K562 (cell line): ENCODE results near the gene ABHD16A.

Experiments used
- BHLHE40 ChIP-seq: IDR thresholded peaks from 2 replicates; pipeline ENCODE4 v1.6.1; 2011; ENCODE audit warnings: low read length, improper control_type of control experiment
- FOXO4 ChIP-seq: fragments of 450-650 bp; formaldehyde crosslinking; IDR thresholded peaks from 2 replicates; pipeline ENCODE4 v1.4.0; 2020; ENCODE audit warnings: mild to moderate bottlenecking, moderate library complexity
- GATAD2A ChIP-seq: fragments of 450-650 bp; IDR thresholded peaks from 2 replicates; pipeline ENCODE4 v1.6.1; 2017
- HDGF ChIP-seq: fragments of 450-650 bp; IDR thresholded peaks from 2 replicates; pipeline ENCODE4 v1.6.1; 2016
- NFE2L1 ChIP-seq: fragments of 450-650 bp; IDR thresholded peaks from 2 replicates; pipeline ENCODE4 v1.6.1; 2016; ENCODE audit warnings: missing genetic modification characterization, low read depth, mild to moderate bottlenecking, missing compliant biosample characterization, moderate library complexity, borderline replicate concordance
- RFX1 ChIP-seq: fragments of 450-650 bp; IDR thresholded peaks from 2 replicates; pipeline ENCODE4 v1.6.1; 2016; ENCODE audit warnings: mild to moderate bottlenecking, moderate library complexity
- TAF1 ChIP-seq: IDR thresholded peaks from 2 replicates; pipeline ENCODE4 v1.6.1; 2011; ENCODE audit warnings: mild to moderate bottlenecking, low read length, moderate library complexity; ENCODE audit not compliant: insufficient read depth, control insufficient read depth, severe bottlenecking; ENCODE audit errors: extremely low read depth
- ZNF239 ChIP-seq: fragments of 250-450 bp; sonication (Bioruptor Pico); IDR thresholded peaks from 2 replicates; pipeline ENCODE4 v1.4.0; 2020; ENCODE audit warnings: mild to moderate bottlenecking
- ZNF311 ChIP-seq: fragments of 250-450 bp; sonication (Bioruptor Pico); IDR thresholded peaks from 2 replicates; pipeline ENCODE4 v1.4.0; 2020; ENCODE audit warnings: mild to moderate bottlenecking, moderate library complexity
- TF ChIP-seq, protein P1 (sequence below), 3 experiments: IDR thresholded peaks in 2 of 3; conservative IDR thresholded peaks in 1 of 3; 2 replicates each; pipeline ENCODE4 v1.5.1; 2011 to 2012; ENCODE audit warnings: low read length in 3 of 3, mild to moderate bottlenecking in 3 of 3, control low read depth in 2 of 3, improper control_type of control experiment in 1 of 3, inconsistent platforms in 1 of 3, low read depth in 1 of 3, mixed read lengths in 1 of 3, moderate library complexity in 1 of 3; ENCODE audit not compliant: insufficient read depth in 2 of 3
- TF ChIP-seq, protein P2 (sequence below): sonication (generic); formaldehyde crosslinking; IDR thresholded peaks from 2 replicates; pipeline ENCODE4 v1.8.0; 2023; ENCODE audit warnings: mild to moderate bottlenecking, missing genetic modification reagents
- TF ChIP-seq, protein P3 (sequence below): sonication (generic); formaldehyde crosslinking; IDR thresholded peaks from 2 replicates; pipeline ENCODE4 v1.8.1; 2023; ENCODE audit warnings: missing genetic modification reagents, mild to moderate bottlenecking, borderline replicate concordance

DNA sequence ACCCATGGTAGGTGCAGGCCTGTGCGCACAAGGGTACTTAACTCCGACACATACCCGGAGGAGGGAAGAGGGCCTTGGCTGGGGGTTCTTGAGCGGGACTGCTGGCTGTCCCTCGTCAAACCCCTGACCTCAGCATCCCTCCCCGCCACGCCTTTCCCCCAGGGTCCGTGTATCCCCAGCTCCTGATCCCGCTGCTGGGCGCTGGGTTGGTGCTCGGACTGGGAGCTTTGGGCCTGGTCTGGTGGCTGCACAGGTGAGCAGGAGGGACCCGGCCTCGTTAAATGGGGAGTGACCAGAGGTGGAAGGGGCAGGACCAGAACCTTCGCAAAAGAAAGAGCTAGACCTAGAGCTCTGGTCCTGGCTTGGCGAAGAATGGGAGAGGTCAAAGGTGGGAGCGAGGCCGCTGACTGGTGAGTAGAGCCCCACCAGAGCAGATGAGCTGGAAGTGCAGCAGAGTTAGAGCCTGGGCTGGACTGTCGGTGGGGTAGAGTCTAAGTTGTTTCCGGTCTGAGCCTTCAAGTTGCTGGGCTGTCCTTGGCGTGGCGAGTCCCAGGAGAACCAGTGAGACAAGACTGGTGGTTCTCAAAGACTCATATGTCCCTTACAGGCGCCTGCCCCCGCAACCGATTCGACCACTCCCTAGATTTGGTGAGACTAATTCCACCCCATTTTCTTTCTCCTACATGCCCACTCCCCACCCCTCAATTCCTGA, 21.0 kb upstream of the ABHD16A start:
- TF ChIP-seq GATAD2A (no peak), RFX1 (no peak), ZNF311 (no peak), TAF1 (no peak), ZNF239 (CRISPR knock-in tag) (no peak), BHLHE40 (no peak), NFE2L1 (tag) (no peak), HDGF (no peak), FOXO4 (CRISPR knock-in tag) (no peak)
- TF ChIP-seq, protein P1, sequence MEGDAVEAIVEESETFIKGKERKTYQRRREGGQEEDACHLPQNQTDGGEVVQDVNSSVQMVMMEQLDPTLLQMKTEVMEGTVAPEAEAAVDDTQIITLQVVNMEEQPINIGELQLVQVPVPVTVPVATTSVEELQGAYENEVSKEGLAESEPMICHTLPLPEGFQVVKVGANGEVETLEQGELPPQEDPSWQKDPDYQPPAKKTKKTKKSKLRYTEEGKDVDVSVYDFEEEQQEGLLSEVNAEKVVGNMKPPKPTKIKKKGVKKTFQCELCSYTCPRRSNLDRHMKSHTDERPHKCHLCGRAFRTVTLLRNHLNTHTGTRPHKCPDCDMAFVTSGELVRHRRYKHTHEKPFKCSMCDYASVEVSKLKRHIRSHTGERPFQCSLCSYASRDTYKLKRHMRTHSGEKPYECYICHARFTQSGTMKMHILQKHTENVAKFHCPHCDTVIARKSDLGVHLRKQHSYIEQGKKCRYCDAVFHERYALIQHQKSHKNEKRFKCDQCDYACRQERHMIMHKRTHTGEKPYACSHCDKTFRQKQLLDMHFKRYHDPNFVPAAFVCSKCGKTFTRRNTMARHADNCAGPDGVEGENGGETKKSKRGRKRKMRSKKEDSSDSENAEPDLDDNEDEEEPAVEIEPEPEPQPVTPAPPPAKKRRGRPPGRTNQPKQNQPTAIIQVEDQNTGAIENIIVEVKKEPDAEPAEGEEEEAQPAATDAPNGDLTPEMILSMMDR (IDR thresholded peaks at IDR 0.05 in 2 of 3, conservative IDR thresholded peaks at IDR 0.05 in 1 of 3; ENCODE audit: insufficient read depth in 2 of 3, low read depth in 1 of 3, low read length in 3 of 3): no peak
- TF ChIP-seq, protein P2, sequence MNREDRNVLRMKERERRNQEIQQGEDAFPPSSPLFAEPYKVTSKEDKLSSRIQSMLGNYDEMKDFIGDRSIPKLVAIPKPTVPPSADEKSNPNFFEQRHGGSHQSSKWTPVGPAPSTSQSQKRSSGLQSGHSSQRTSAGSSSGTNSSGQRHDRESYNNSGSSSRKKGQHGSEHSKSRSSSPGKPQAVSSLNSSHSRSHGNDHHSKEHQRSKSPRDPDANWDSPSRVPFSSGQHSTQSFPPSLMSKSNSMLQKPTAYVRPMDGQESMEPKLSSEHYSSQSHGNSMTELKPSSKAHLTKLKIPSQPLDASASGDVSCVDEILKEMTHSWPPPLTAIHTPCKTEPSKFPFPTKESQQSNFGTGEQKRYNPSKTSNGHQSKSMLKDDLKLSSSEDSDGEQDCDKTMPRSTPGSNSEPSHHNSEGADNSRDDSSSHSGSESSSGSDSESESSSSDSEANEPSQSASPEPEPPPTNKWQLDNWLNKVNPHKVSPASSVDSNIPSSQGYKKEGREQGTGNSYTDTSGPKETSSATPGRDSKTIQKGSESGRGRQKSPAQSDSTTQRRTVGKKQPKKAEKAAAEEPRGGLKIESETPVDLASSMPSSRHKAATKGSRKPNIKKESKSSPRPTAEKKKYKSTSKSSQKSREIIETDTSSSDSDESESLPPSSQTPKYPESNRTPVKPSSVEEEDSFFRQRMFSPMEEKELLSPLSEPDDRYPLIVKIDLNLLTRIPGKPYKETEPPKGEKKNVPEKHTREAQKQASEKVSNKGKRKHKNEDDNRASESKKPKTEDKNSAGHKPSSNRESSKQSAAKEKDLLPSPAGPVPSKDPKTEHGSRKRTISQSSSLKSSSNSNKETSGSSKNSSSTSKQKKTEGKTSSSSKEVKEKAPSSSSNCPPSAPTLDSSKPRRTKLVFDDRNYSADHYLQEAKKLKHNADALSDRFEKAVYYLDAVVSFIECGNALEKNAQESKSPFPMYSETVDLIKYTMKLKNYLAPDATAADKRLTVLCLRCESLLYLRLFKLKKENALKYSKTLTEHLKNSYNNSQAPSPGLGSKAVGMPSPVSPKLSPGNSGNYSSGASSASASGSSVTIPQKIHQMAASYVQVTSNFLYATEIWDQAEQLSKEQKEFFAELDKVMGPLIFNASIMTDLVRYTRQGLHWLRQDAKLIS (CRISPR knock-in tag): no peak
- TF ChIP-seq, protein P3, sequence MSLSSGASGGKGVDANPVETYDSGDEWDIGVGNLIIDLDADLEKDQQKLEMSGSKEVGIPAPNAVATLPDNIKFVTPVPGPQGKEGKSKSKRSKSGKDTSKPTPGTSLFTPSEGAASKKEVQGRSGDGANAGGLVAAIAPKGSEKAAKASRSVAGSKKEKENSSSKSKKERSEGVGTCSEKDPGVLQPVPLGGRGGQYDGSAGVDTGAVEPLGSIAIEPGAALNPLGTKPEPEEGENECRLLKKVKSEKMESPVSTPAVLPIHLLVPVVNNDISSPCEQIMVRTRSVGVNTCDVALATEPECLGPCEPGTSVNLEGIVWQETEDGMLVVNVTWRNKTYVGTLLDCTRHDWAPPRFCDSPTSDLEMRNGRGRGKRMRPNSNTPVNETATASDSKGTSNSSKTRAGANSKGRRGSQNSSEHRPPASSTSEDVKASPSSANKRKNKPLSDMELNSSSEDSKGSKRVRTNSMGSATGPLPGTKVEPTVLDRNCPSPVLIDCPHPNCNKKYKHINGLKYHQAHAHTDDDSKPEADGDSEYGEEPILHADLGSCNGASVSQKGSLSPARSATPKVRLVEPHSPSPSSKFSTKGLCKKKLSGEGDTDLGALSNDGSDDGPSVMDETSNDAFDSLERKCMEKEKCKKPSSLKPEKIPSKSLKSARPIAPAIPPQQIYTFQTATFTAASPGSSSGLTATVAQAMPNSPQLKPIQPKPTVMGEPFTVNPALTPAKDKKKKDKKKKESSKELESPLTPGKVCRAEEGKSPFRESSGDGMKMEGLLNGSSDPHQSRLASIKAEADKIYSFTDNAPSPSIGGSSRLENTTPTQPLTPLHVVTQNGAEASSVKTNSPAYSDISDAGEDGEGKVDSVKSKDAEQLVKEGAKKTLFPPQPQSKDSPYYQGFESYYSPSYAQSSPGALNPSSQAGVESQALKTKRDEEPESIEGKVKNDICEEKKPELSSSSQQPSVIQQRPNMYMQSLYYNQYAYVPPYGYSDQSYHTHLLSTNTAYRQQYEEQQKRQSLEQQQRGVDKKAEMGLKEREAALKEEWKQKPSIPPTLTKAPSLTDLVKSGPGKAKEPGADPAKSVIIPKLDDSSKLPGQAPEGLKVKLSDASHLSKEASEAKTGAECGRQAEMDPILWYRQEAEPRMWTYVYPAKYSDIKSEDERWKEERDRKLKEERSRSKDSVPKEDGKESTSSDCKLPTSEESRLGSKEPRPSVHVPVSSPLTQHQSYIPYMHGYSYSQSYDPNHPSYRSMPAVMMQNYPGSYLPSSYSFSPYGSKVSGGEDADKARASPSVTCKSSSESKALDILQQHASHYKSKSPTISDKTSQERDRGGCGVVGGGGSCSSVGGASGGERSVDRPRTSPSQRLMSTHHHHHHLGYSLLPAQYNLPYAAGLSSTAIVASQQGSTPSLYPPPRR (CRISPR knock-in tag): no peak
